ENCODE data around the gene SLC24A3. TPM values are rescaled to one million over a fixed set of nuclear protein-coding genes. Genes with fewer than 3 reads are reported as not detected.

SLC24A3 gene
- polyA plus RNA-seq, 4 donors = 1.6 to 4.0 (median 3.8) TPM; not detected in 1

- 83 to 90% (median 90%) methylated on average over 3 of the region's 3 CpGs for WGBS, 3 donors
- Histone ChIP-seq H3K4me3 (ENCODE audit: low read depth in 1 of 3, low read length in 3 of 3) (no peak overlapping the region), H3K27me3 (ENCODE audit: control insufficient read depth in 3 of 3, insufficient read depth in 3 of 3, low read length in 3 of 3) (no peaks in the 10 kb centered on the region), H3K4me1 (ENCODE audit: control insufficient read depth in 3 of 3, insufficient read depth in 2 of 3, low read depth in 1 of 3, low read length in 2 of 3) (no peaks in the 10 kb centered on the region), H3K36me3 (ENCODE audit: control insufficient read depth in 3 of 3, insufficient read depth in 2 of 3, low read depth in 1 of 3, low read length in 3 of 3) (no peaks in the 10 kb centered on the region), H3K9me3 (ENCODE audit: control insufficient read depth in 2 of 2, insufficient read depth in 1 of 2, low read depth in 1 of 2, low read length in 1 of 2) (no peaks in the 10 kb centered on the region), H3K27ac (ENCODE audit: low read depth in 1 of 3, low read length in 2 of 3) (no peak overlapping the region)
- FAIRE-seq = no peak
- DNase-seq = no peak
These were observed 184.8 kb downstream of the SLC24A3 start for GRCh38 chr20:19397226-19397625.

- FAIRE-seq (no peak), DNase-seq (no peak)
- 40 to 51% (median 42%) methylated on average over 1 of the region's 1 CpG for WGBS, 3 donors
- Histone ChIP-seq H3K27me3 (ENCODE audit: control insufficient read depth in 3 of 3, insufficient read depth in 3 of 3, low read length in 3 of 3) (no peaks in the 10 kb centered on the region), H3K4me3 (ENCODE audit: low read depth in 1 of 3, low read length in 3 of 3) (no peak overlapping the region), H3K36me3 (ENCODE audit: control insufficient read depth in 3 of 3, insufficient read depth in 2 of 3, low read depth in 1 of 3, low read length in 3 of 3) (no peaks in the 10 kb centered on the region), H3K4me1 (ENCODE audit: control insufficient read depth in 3 of 3, insufficient read depth in 2 of 3, low read depth in 1 of 3, low read length in 2 of 3) (no peaks in the 10 kb centered on the region), H3K27ac (ENCODE audit: low read depth in 1 of 3, low read length in 2 of 3) (no peak overlapping the region), H3K9me3 (ENCODE audit: control insufficient read depth in 2 of 2, insufficient read depth in 1 of 2, low read depth in 1 of 2, low read length in 1 of 2) (no peaks in the 10 kb centered on the region)
These were observed 185.2 kb downstream of the SLC24A3 start for GRCh38 chr20:19397666-19398065.

DNA sequence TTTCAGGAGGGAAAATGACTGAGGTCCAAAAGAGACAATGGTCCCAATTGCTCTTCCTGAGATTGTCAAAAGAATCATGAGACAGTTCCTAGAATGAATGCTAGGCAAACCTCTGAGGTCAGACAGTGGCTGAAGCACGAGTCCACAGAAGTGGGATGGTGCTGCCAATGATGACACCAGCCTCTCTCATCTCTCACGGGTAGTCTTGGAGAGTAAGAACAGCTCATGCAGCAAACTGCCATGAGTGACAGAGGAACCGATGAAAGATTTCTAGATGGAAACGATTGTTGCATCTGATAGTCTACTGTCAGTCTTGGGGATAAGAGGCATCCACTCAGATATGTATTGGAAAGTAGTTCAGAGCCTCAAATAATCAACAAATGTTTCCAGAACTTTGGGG, 188.7 kb downstream of the SLC24A3 start:
- Histone ChIP-seq H3K27ac (ENCODE audit: low read depth in 1 of 3, low read length in 2 of 3) (no peak overlapping the region), H3K4me1 (ENCODE audit: control insufficient read depth in 3 of 3, insufficient read depth in 2 of 3, low read depth in 1 of 3, low read length in 2 of 3) (no peaks in the 10 kb centered on the region), H3K27me3 (ENCODE audit: control insufficient read depth in 3 of 3, insufficient read depth in 3 of 3, low read length in 3 of 3) (no peaks in the 10 kb centered on the region), H3K4me3 (ENCODE audit: low read depth in 1 of 3, low read length in 3 of 3) (no peak overlapping the region), H3K36me3 (ENCODE audit: control insufficient read depth in 3 of 3, insufficient read depth in 2 of 3, low read depth in 1 of 3, low read length in 3 of 3) (no peaks in the 10 kb centered on the region), H3K9me3 (ENCODE audit: control insufficient read depth in 2 of 2, insufficient read depth in 1 of 2, low read depth in 1 of 2, low read length in 1 of 2) (no peaks in the 10 kb centered on the region)
- WGBS, 3 donors = 67 to 76% (median 70%) methylated on average over 4 of the region's 4 CpGs
- FAIRE-seq = no peak
- DNase-seq = no peak

GRCh38 chr20:19403549-19403948, 191.1 kb downstream of the SLC24A3 start:
- Histone ChIP-seq H3K27me3 (ENCODE audit: control insufficient read depth in 3 of 3, insufficient read depth in 3 of 3, low read length in 3 of 3) (no peaks in the 10 kb centered on the region), H3K27ac (ENCODE audit: low read depth in 1 of 3, low read length in 2 of 3) (no peak overlapping the region), H3K4me3 (ENCODE audit: low read depth in 1 of 3, low read length in 3 of 3) (no peak overlapping the region), H3K36me3 (ENCODE audit: control insufficient read depth in 3 of 3, insufficient read depth in 2 of 3, low read depth in 1 of 3, low read length in 3 of 3) (no peaks in the 10 kb centered on the region), H3K4me1 (ENCODE audit: control insufficient read depth in 3 of 3, insufficient read depth in 2 of 3, low read depth in 1 of 3, low read length in 2 of 3) (no peaks in the 10 kb centered on the region), H3K9me3 (ENCODE audit: control insufficient read depth in 2 of 2, insufficient read depth in 1 of 2, low read depth in 1 of 2, low read length in 1 of 2) (no peaks in the 10 kb centered on the region)
- no peak for FAIRE-seq
- DNase-seq = no peak
- 65 to 75% (median 70%) methylated on average over 4 of the region's 4 CpGs for WGBS, 3 donors

DNA sequence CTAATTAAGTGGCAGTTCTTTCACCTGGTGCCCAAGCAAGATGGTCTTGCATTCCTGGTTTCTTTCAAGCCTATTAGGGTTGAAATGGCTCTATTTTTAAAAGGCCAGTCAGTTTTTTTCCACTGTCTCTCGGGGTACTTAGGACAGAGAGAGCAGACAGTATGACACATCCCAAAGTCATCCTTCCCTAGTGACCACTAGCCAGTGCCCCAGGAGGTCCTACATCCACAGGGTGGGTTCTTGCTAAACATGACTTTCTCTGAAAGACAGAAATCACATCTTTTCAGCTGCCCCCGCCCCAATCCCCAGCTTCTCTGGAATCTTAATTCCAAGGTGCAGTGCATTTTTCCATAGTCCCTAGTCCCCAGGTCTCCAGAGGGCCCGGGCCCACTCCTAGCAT, 192.4 kb downstream of the SLC24A3 start:
- FAIRE-seq (no peak), DNase-seq (no peak)
- WGBS, 3 donors = 69 to 72% (median 71%) methylated on average over 3 of the region's 3 CpGs

DNA sequence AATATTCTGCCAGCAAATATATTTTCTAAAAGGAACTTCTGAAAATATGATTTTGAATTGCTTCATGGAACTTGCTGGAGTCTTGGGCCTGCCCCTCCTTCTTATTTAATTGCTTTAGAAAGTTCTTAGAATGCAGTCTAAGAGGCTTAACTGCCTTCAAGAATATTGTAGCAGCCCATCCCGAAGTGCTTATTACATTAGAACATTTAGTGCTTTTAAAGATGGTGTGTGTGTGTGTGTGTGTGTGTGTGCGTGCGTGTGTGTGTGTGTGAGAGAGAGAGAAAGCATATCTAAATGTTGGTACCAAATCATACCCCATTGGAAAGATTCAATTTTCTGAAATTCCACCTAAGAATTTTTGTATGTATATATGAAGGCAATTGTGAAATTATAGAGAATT, 193.5 kb downstream of the SLC24A3 start:
- H3K4me3 ChIP-seq (ENCODE audit: low read depth in 1 of 3, low read length in 3 of 3) = no peak overlapping the region
- H3K36me3 ChIP-seq (ENCODE audit: control insufficient read depth in 3 of 3, insufficient read depth in 2 of 3, low read depth in 1 of 3, low read length in 3 of 3) = no peaks in the 10 kb centered on the region
- FAIRE-seq (no peak), DNase-seq (no peak)
- H3K27me3 ChIP-seq (ENCODE audit: control insufficient read depth in 3 of 3, insufficient read depth in 3 of 3, low read length in 3 of 3) = no peaks in the 10 kb centered on the region
- 70 to 74% (median 74%) methylated on average over 3 of the region's 3 CpGs for WGBS, 3 donors
- no peak overlapping the region for H3K27ac ChIP-seq (ENCODE audit: low read depth in 1 of 3, low read length in 2 of 3)
- H3K9me3 ChIP-seq (ENCODE audit: control insufficient read depth in 2 of 2, insufficient read depth in 1 of 2, low read depth in 1 of 2, low read length in 1 of 2) = no peaks in the 10 kb centered on the region
- H3K4me1 ChIP-seq (ENCODE audit: control insufficient read depth in 3 of 3, insufficient read depth in 2 of 3, low read depth in 1 of 3, low read length in 2 of 3) = no peaks in the 10 kb centered on the region

More for the DNA sequence above, 192.4 kb downstream of the SLC24A3 start:
- Histone ChIP-seq H3K27me3 (ENCODE audit: control insufficient read depth in 3 of 3, insufficient read depth in 3 of 3, low read length in 3 of 3) (no peaks in the 10 kb centered on the region), H3K36me3 (ENCODE audit: control insufficient read depth in 3 of 3, insufficient read depth in 2 of 3, low read depth in 1 of 3, low read length in 3 of 3) (no peaks in the 10 kb centered on the region), H3K27ac (ENCODE audit: low read depth in 1 of 3, low read length in 2 of 3) (no peak overlapping the region), H3K4me3 (ENCODE audit: low read depth in 1 of 3, low read length in 3 of 3) (no peak overlapping the region), H3K4me1 (ENCODE audit: control insufficient read depth in 3 of 3, insufficient read depth in 2 of 3, low read depth in 1 of 3, low read length in 2 of 3) (no peaks in the 10 kb centered on the region), H3K9me3 (ENCODE audit: control insufficient read depth in 2 of 2, insufficient read depth in 1 of 2, low read depth in 1 of 2, low read length in 1 of 2) (no peaks in the 10 kb centered on the region)

- Histone ChIP-seq H3K4me1 (ENCODE audit: control insufficient read depth in 3 of 3, insufficient read depth in 2 of 3, low read depth in 1 of 3, low read length in 2 of 3) (no peaks in the 10 kb centered on the region), H3K4me3 (ENCODE audit: low read depth in 1 of 3, low read length in 3 of 3) (no peak overlapping the region), H3K9me3 (ENCODE audit: control insufficient read depth in 2 of 2, insufficient read depth in 1 of 2, low read depth in 1 of 2, low read length in 1 of 2) (no peaks in the 10 kb centered on the region), H3K27ac (ENCODE audit: low read depth in 1 of 3, low read length in 2 of 3) (no peak overlapping the region), H3K36me3 (ENCODE audit: control insufficient read depth in 3 of 3, insufficient read depth in 2 of 3, low read depth in 1 of 3, low read length in 3 of 3) (no peaks in the 10 kb centered on the region), H3K27me3 (ENCODE audit: control insufficient read depth in 3 of 3, insufficient read depth in 3 of 3, low read length in 3 of 3) (no peaks in the 10 kb centered on the region)
- DNase-seq (no peak), FAIRE-seq (no peak)
- 63 to 84% (median 73%) methylated on average over 2 of the region's 2 CpGs for WGBS, 3 donors
These were observed 193.9 kb downstream of the SLC24A3 start for GRCh38 chr20:19406381-19406780.

DNA sequence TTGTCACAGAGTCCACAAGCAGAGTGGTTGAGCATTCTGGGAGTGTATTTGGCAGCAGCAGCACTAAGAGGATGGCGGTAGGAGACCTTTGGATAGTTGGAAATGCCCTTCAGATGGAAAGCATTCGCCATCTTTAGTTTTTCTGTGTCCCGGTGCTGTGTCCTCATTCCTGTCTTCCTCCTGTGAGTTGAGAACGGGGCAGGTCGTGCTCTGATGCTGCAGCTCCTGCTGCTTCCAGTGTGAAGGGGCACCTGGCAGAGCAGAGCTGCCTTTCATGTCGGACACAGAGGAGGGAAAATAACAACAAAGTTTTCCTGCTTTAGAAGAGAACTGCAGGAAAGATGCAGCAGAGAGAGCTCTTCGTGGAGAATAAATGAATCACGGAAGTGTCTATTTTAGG, 194.8 kb downstream of the SLC24A3 start:
- DNase-seq (no peak), FAIRE-seq (no peak)
- WGBS, 3 donors = 76 to 84% (median 83%) methylated on average over 8 of the region's 8 CpGs
- no peaks in the 10 kb centered on the region for H3K9me3 ChIP-seq (ENCODE audit: control insufficient read depth in 2 of 2, insufficient read depth in 1 of 2, low read depth in 1 of 2, low read length in 1 of 2)
- no peaks in the 10 kb centered on the region for H3K36me3 ChIP-seq (ENCODE audit: control insufficient read depth in 3 of 3, insufficient read depth in 2 of 3, low read depth in 1 of 3, low read length in 3 of 3)
- H3K4me1 ChIP-seq (ENCODE audit: control insufficient read depth in 3 of 3, insufficient read depth in 2 of 3, low read depth in 1 of 3, low read length in 2 of 3) = no peaks in the 10 kb centered on the region
- H3K27ac ChIP-seq (ENCODE audit: low read depth in 1 of 3, low read length in 2 of 3) = no peak overlapping the region
- no peaks in the 10 kb centered on the region for H3K27me3 ChIP-seq (ENCODE audit: control insufficient read depth in 3 of 3, insufficient read depth in 3 of 3, low read length in 3 of 3)
- no peak overlapping the region for H3K4me3 ChIP-seq (ENCODE audit: low read depth in 1 of 3, low read length in 3 of 3)

- WGBS, 3 donors = 54 to 63% (median 55%) methylated on average over 4 of the region's 4 CpGs
- no peak for FAIRE-seq
These were observed 195.3 kb downstream of the SLC24A3 start for GRCh38 chr20:19407736-19408135.

More at GRCh38 chr20:19407736-19408135, 195.3 kb downstream of the SLC24A3 start:
- no peaks in the 10 kb centered on the region for H3K9me3 ChIP-seq (ENCODE audit: control insufficient read depth in 2 of 2, insufficient read depth in 1 of 2, low read depth in 1 of 2, low read length in 1 of 2)
- no peak overlapping the region for H3K27ac ChIP-seq (ENCODE audit: low read depth in 1 of 3, low read length in 2 of 3)
- no peaks in the 10 kb centered on the region for H3K36me3 ChIP-seq (ENCODE audit: control insufficient read depth in 3 of 3, insufficient read depth in 2 of 3, low read depth in 1 of 3, low read length in 3 of 3)
- DNase-seq = no peak
- H3K4me3 ChIP-seq (ENCODE audit: low read depth in 1 of 3, low read length in 3 of 3) = no peak overlapping the region
- H3K4me1 ChIP-seq (ENCODE audit: control insufficient read depth in 3 of 3, insufficient read depth in 2 of 3, low read depth in 1 of 3, low read length in 2 of 3) = no peaks in the 10 kb centered on the region
- no peaks in the 10 kb centered on the region for H3K27me3 ChIP-seq (ENCODE audit: control insufficient read depth in 3 of 3, insufficient read depth in 3 of 3, low read length in 3 of 3)
